HG03135 (cell line): ENCODE measurements around the gene FRMD4B.

Experiments used
- ATAC-seq: cut with Tn5 transposase; IDR thresholded peaks from one replicate; pipeline ENCODE4 v1.9.1; 2021; ENCODE audit warnings: mild to moderate bottlenecking, moderate library complexity; ENCODE audit not compliant: unreplicated experiment

The FRMD4B gene

DNA sequence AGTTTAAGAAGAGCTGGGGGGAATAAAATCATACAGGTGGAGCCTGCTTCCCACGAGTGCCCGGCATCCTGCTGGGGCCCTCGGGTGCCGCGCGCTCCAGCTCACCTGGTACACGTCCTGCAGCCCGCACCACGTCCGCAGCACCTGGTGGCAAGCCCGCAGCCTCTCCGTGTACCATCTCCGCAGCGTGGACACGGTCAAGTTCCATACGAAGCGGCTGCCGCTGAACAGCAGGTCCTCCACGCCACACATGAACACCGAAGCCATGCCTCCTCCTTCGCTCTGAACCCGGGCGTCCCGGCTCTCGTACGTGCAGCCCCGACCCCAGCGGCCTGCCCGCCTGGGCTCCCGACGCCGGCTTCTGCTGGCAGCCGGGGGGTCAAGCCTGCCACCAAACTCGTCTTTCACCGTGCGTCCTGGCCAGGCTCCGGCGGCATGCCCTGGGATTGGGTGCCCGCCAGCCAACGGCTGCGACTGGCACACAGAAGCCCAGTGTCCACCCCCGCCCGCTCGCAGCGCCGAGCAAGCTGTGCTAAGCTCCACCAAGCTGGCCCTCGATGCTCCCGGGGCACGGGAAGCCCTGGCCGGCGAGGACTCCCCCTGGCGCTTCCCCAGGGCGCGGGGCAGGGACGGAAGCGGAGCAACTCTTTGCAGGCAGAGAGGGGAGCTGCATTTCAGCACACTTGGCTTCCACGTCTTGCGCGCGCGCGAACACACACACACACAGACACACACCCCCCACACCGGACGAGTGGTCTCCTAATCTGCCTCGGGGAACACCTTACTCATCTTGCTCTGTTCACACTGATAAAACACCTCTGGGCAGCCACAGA lies at the start of gene FRMD4B:
FRMD4B (minus strand) TSS at position 366 of the 833 bp plus-strand sequence; CDS start at position 267, 99 bp downstream.
- ATAC-seq: no peak

GRCh38 chr3:69433969-69434325 lies 48.1 kb upstream of the FRMD4B start:
- no peak for ATAC-seq

DNA sequence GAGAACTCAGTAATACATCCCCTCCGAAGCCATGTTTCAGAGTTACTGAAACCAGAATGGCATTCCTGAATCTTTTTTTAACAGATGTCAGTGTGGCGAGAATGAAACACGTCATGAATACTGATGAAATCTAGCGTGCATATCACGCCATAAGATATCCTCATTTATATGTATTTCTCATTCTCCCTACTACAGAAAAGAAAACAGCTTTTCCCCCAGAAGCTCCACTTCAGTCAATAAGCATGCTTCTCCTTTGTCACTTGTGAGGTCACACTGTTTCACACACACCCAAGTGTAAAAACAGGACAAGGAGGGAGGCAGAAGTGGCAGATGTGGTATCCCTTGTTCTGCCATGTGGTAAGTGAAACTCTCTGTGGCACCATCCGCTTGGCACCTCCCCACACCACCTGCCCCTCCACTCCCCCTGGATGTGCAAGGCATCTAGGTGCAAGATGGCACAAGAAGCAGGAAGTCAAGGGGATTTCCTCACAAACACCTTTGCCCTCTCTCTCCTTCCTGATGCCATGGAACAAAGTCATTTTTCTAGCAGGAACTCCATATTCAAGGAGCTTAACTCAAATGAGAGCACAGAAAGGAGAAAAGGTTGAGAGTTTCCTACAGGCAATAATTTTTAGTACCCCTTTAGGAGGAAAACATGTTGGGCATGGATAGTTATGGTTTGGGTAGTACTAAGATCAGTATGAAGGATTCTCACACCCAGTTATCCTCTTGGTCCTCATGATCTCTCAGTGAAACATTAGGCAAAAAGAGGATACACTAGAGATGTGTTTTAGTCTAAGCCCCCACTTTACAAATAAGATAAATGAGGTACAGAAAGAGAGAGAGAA lies 47.5 kb upstream of the FRMD4B start:
- no peak for ATAC-seq

- no peak for ATAC-seq
Measured at GRCh38 chr3:69428657-69429255, 42.9 kb upstream of the FRMD4B start.

- ATAC-seq: no peak
Measured at GRCh38 chr3:69426967-69427304, 41.0 kb upstream of the FRMD4B start.

DNA sequence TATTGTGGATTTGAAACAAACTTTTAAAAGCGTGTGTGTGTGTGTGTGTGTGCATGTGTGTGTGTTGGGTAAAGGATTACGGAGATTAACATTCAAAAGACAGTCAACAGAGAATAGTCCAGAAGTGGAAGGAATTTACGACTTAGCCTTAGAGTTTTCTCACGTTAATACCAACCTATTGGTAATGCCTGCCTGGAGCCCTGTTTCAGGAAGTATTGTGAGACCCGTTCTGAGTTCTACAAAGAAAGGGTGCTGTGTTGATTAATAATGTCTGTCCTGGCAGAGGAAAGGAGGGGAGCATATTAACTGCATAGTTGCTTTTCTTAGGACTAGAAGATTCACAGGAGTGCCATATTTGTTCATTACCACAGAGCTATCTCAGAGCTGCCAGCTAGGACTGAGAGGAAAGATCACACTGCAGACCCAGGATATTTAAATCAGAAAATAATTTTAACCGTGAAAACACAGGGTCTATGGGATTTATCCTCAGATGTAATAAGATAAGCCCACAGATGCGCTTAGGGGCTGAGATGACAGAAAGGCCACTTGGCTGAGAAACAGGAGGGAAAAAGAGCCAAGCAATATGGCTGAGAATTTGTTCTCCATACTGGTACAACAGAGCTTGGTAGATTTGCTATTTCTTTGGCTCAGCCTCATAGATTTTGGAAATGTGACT lies 40.5 kb upstream of the FRMD4B start:
- ATAC-seq: no peak

GRCh38 chr3:69425249-69425648 lies 39.4 kb upstream of the FRMD4B start:
- peak; percentile 89 for ATAC-seq

- no peak for ATAC-seq
Measured at GRCh38 chr3:69423463-69424155, 37.7 kb upstream of the FRMD4B start.

GRCh38 chr3:69422751-69423150 lies 36.9 kb upstream of the FRMD4B start:
- no peak for ATAC-seq

GRCh38 chr3:69420781-69421520 lies 35.1 kb upstream of the FRMD4B start:
- ATAC-seq: no peak

- ATAC-seq: no peak
Measured at GRCh38 chr3:69419276-69419675, 33.4 kb upstream of the FRMD4B start.

DNA sequence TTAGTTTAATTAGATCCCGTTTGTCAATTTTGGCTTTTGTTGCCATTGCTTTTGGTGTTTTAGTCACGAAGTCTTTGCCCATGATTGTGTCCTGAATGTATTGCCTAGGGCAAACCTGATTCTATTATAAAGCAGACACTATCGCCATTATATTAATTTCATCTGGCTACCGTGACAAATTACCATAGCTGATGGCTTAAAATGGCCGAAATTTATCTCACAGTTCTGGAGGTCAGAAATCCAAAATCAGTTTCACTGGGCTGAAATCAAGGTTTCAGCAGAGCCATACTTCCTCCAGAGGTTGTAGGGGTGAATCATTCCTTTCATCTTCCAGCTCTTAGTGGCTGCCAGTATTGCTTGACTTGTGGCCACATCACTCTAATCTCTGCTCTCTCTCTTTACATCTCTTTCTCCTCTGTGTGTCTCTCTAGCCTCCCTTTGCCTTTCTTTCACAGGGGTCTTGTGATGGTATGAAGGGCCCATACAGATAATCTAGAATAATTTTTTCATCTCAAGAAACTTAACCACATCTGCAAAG lies 31.7 kb upstream of the FRMD4B start:
- ATAC-seq: no peak

GRCh38 chr3:69413551-69414207 lies 27.8 kb upstream of the FRMD4B start:
- ATAC-seq: no peak

DNA sequence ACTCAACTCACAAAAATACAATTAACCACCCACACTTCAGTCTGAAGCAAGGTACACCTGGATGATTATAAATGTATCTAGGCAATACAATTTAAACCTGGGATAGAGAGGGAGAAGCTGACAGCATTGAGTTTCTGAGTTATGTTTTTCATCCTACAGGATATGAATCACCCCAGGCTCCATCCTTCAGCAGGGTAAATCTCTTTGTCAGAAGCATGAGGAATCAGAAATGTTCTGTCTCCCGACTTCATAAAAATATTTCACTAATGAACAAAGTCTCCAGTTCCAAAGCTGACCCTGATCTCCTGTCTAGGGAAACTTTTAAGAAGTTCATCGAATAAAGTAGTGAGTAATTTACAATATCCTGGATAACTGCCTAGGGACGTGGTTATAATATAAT lies 25.5 kb upstream of the FRMD4B start:
- no peak for ATAC-seq

- peak; percentile 96 for ATAC-seq
Measured at GRCh38 chr3:69410301-69410700, 24.4 kb upstream of the FRMD4B start.

GRCh38 chr3:69409831-69410230 lies 23.9 kb upstream of the FRMD4B start:
- no peak for ATAC-seq

DNA sequence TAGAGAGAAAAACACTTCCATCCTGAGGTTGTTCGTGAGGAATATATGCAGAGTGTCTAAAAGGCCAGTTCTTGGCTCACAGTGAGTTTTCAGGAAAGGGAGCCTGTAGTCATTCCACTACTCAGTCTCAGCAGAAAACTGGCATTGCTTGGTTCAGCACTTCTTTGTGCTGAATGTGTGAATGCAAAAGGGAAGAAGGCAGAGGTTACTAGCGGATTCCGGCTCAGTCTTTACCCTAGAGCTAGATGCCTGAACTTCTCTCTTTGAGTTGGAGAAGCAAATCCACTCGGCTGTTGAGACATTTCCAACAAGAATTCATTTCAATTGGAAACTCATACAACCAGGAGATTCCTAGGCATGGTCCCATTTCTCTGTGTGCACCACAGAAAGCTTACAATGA lies 23.1 kb upstream of the FRMD4B start:
- ATAC-seq: no peak

DNA sequence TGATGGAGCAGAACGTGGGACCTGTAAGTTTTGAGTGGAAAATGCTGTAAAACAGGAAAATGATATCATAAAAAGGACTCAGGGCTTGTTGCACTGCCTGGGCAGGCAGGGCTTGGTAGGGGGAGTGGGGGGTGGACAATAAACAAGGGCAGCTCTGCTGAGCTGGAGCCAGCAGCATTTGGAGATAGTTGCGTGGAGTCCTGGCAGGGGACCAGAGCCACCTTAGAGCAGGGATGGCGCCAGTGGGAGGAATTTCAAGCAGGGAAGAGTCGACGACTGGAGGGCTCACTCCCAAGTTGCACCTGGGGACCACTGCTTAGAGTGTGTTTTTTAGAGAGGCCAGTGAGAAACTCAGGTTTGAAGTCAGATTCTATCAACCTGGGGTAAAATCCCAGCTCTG lies 22.7 kb upstream of the FRMD4B start:
- no peak for ATAC-seq

- no peak for ATAC-seq
Measured at GRCh38 chr3:69407908-69408307, 22.0 kb upstream of the FRMD4B start.
